GM23338 (cell line): ENCODE results near the gene PTPRZ1. TPM values are rescaled to one million over a fixed set of nuclear protein-coding genes. Genes with fewer than 3 reads are reported as not detected.

Experiments
- ATAC-seq: fragments of 200-7000 bp; cut with Tn5 transposase; 3 replicates; pipeline ENCODE4 v1.9.1; 2020
- DNase-seq: peaks from one replicate; pipeline ENCODE4 v3.0.0-alpha.2; 2015; ENCODE audit warnings: low spot score
- H2AFZ ChIP-seq: fragments of 200-600 bp; sonication (generic); 2 replicates; pipeline ENCODE4 v1.8.0; 2016; ENCODE audit warnings: antibody characterized with exemption, mild to moderate bottlenecking, moderate library complexity
- H3F3A ChIP-seq: fragments of 200-600 bp; sonication (generic); replicated peaks from 2 replicates; pipeline ENCODE4 v1.8.0; 2017; ENCODE audit warnings: antibody characterized with exemption, mixed run types, low read depth
- H3K27ac ChIP-seq: fragments of 200-600 bp; sonication (generic); 2 replicates; pipeline ENCODE4 v1.6.1; 2016; ENCODE audit warnings: low read depth
- H3K27me3 ChIP-seq: fragments of 200-600 bp; sonication (generic); 2 replicates; pipeline ENCODE4 v1.8.0; 2016; ENCODE audit warnings: mild to moderate bottlenecking, mixed run types, moderate library complexity; ENCODE audit not compliant: insufficient read depth
- H3K36me3 ChIP-seq: fragments of 200-600 bp; sonication (generic); 2 replicates; pipeline ENCODE4 v1.8.0; 2016; ENCODE audit warnings: mild to moderate bottlenecking; ENCODE audit not compliant: insufficient read depth
- H3K4me1 ChIP-seq: fragments of 200-600 bp; sonication (generic); 2 replicates; pipeline ENCODE4 v1.8.0; 2016; ENCODE audit warnings: mild to moderate bottlenecking, moderate library complexity; ENCODE audit not compliant: insufficient read depth
- H3K4me2 ChIP-seq: fragments of 200-600 bp; sonication (generic); 2 replicates; pipeline ENCODE4 v1.7.1; 2017; ENCODE audit warnings: mixed run types
- H3K4me3 ChIP-seq: fragments of 200-600 bp; sonication (generic); 2 replicates; pipeline ENCODE4 v1.6.1; 2016; ENCODE audit warnings: mixed run types
- H3K79me2 ChIP-seq: fragments of 200-600 bp; sonication (generic); replicated peaks from 2 replicates; pipeline ENCODE4 v1.8.0; 2017; ENCODE audit warnings: mild to moderate bottlenecking; ENCODE audit not compliant: insufficient read depth
- H3K9me2 ChIP-seq: fragments of 200-600 bp; sonication (generic); 2 replicates; pipeline ENCODE4 v1.8.0; 2017; ENCODE audit not compliant: insufficient read depth
- H4K20me1 ChIP-seq: fragments of 200-600 bp; sonication (generic); replicated peaks from 2 replicates; pipeline ENCODE4 v1.8.0; 2017; ENCODE audit warnings: mild to moderate bottlenecking; ENCODE audit not compliant: insufficient read depth
- H3K27ac Mint-ChIP-seq: 2 replicates; pipeline ENCODE4 v1.8.0; 2020; ENCODE audit warnings: inconsistent platforms, mild to moderate bottlenecking, moderate library complexity, mixed read lengths
- H3K27me3 Mint-ChIP-seq: 3 replicates; pipeline ENCODE4 v1.8.0; 2022; ENCODE audit warnings: low read depth, mild to moderate bottlenecking, moderate library complexity, mixed read lengths, inconsistent platforms; ENCODE audit not compliant: insufficient read depth, poor library complexity
- H3K36me3 Mint-ChIP-seq: 3 replicates; pipeline ENCODE4 v1.8.0; 2021; ENCODE audit warnings: low read depth, mild to moderate bottlenecking, inconsistent platforms, moderate library complexity, mixed read lengths
- H3K4me1 Mint-ChIP-seq: 3 replicates; pipeline ENCODE4 v1.8.0; 2020; ENCODE audit warnings: mild to moderate bottlenecking, inconsistent platforms, mixed read lengths
- H3K4me3 Mint-ChIP-seq: 3 replicates; pipeline ENCODE4 v1.8.0; 2021; ENCODE audit warnings: moderate library complexity, mild to moderate bottlenecking, inconsistent platforms, mixed read lengths
- H3K9me3 Mint-ChIP-seq: 3 replicates; pipeline ENCODE4 v1.8.0; 2020; ENCODE audit warnings: moderate library complexity, mild to moderate bottlenecking, inconsistent platforms, mixed read lengths
- CREB1 ChIP-seq: fragments of 250-450 bp; sonication (Bioruptor Pico); IDR thresholded peaks from 2 replicates; pipeline ENCODE4 v1.5.0; 2020; ENCODE audit warnings: low read depth, mild to moderate bottlenecking, moderate library complexity
- CTCF ChIP-seq, 2 experiments: fragments of 200-600 bp in 1 of 2; sonication (generic) in 1 of 2; conservative IDR thresholded peaks; 2 replicates each; pipeline versions ENCODE4 v1.5.1 to v1.6.1; 2016 to 2017; ENCODE audit warnings: antibody characterized with exemption in 2 of 2, low read depth in 2 of 2, mild to moderate bottlenecking in 2 of 2, moderate library complexity in 1 of 2
- ETS1 ChIP-seq: IDR thresholded peaks from 2 replicates; pipeline ENCODE4 v1.6.1; 2016; ENCODE audit warnings: antibody characterized with exemption
- EZH2 ChIP-seq: fragments of 200-600 bp; sonication (generic); IDR thresholded peaks from one replicate; pipeline ENCODE4 v1.8.0; 2017; ENCODE audit warnings: antibody characterized with exemption, mild to moderate bottlenecking, low read depth; ENCODE audit not compliant: unreplicated experiment
- EZH2phosphoT487 ChIP-seq: fragments of 200-600 bp; sonication (generic); IDR thresholded peaks from one replicate; pipeline ENCODE4 v1.8.1; 2018; ENCODE audit warnings: antibody characterized with exemption; ENCODE audit not compliant: unreplicated experiment
- JUNB ChIP-seq: IDR thresholded peaks from one replicate; pipeline ENCODE4 v1.6.1; 2016; ENCODE audit warnings: antibody characterized with exemption; ENCODE audit not compliant: unreplicated experiment
- NANOG ChIP-seq: IDR thresholded peaks from 2 replicates; pipeline ENCODE4 v1.6.1; 2016; ENCODE audit warnings: antibody characterized with exemption, borderline replicate concordance
- POLR2AphosphoS5 ChIP-seq: IDR thresholded peaks from 2 replicates; pipeline ENCODE4 v1.6.1; 2016; ENCODE audit warnings: antibody characterized with exemption, low read depth
- REST ChIP-seq: IDR thresholded peaks from one replicate; pipeline ENCODE4 v1.6.1; 2018; ENCODE audit warnings: antibody characterized with exemption; ENCODE audit not compliant: unreplicated experiment
- STAT1 ChIP-seq: IDR thresholded peaks from one replicate; pipeline ENCODE4 v1.6.1; 2016; ENCODE audit warnings: antibody characterized with exemption; ENCODE audit not compliant: unreplicated experiment
- ZNF114 ChIP-seq: fragments of 250-450 bp; sonication (Bioruptor Pico); IDR thresholded peaks from 2 replicates; pipeline ENCODE4 v1.5.0; 2020; ENCODE audit warnings: mild to moderate bottlenecking, moderate library complexity
- polyA plus RNA-seq: library from polyadenylated mRNA; unstranded; fragments of >200 nt; fragmentation: Nextera tagmentation; extraction: Ambion mirVana; gene quantifications from 2 replicates; pipeline ENCODE4 v1.2.1, GENCODE V29; 2016
- total RNA-seq: library from RNA; depleted of rRNA; stranded (reverse); fragments of >200 nt; shearing (Covaris generic); gene quantifications from 2 replicates; pipeline ENCODE4 v1.2.3, GENCODE V29; 2014

The PTPRZ1 gene
- total and polyA plus RNA-seq, 2 experiments from 2014 or later = 160 to 230 TPM

GRCh38 chr7:122070834-122071233 is 197.9 kb downstream of the PTPRZ1 start (continued):
- TF ChIP-seq REST (no peak), STAT1 (no peak), NANOG (no peak), ETS1 (no peak), POLR2AphosphoS5 (no peak), ZNF114 (CRISPR knock-in tag) (no peak), JUNB (no peak)

GRCh38 chr7:122072272-122072671 is 199.3 kb downstream of the PTPRZ1 start:
- no peak overlapping the region for H3K4me2 ChIP-seq
- DNase-seq = no peak
- peaks cover 15% of the 10 kb centered on the region; the same call in 1 of the 2 replicates for H3F3A ChIP-seq
- peaks cover 19% of the 10 kb centered on the region for H3K4me1 Mint-ChIP-seq
- H3K27ac ChIP-seq = no peak overlapping the region
- H3K27me3 Mint-ChIP-seq = peaks cover 22% of the 10 kb centered on the region
- no peak overlapping the region for H2AFZ ChIP-seq
- no peaks in the 10 kb centered on the region for H3K27me3 ChIP-seq
- H3K36me3 Mint-ChIP-seq = peaks cover 39% of the 10 kb centered on the region
- H3K4me3 ChIP-seq = no peak overlapping the region
- H3K36me3 ChIP-seq = peaks cover 25% of the 10 kb centered on the region; the same call in 1 of the 2 replicates
- peaks cover 3% of the 10 kb centered on the region; the same call in 1 of the 3 replicates for H3K9me3 Mint-ChIP-seq
- peaks cover 12% of the 10 kb centered on the region for H3K4me1 ChIP-seq
- H3K79me2 ChIP-seq = no peaks in the 10 kb centered on the region
- H3K4me3 Mint-ChIP-seq = no peak overlapping the region
- H3K9me2 ChIP-seq = no peaks in the 10 kb centered on the region
- no peak overlapping the region for H3K27ac Mint-ChIP-seq
- peaks cover 9% of the 10 kb centered on the region; the same call in 1 of the 2 replicates for H4K20me1 ChIP-seq
- ATAC-seq = peak; percentile 12
- no peak for TF ChIP-seq REST
- no peak for TF ChIP-seq EZH2
- TF ChIP-seq EZH2phosphoT487 = no peak
- TF ChIP-seq JUNB = no peak
- TF ChIP-seq CREB1 (CRISPR knock-in tag) = no peak
- TF ChIP-seq STAT1 = no peak
- no peak for TF ChIP-seq ZNF114 (CRISPR knock-in tag)
- TF ChIP-seq POLR2AphosphoS5 = no peak
- no peak for TF ChIP-seq CTCF (conservative IDR thresholded peaks at IDR 0.05; ENCODE audit: low read depth in 2 of 2)
